Measurements from ENCODE around the gene DLG4.

DLG4 gene

DNA sequence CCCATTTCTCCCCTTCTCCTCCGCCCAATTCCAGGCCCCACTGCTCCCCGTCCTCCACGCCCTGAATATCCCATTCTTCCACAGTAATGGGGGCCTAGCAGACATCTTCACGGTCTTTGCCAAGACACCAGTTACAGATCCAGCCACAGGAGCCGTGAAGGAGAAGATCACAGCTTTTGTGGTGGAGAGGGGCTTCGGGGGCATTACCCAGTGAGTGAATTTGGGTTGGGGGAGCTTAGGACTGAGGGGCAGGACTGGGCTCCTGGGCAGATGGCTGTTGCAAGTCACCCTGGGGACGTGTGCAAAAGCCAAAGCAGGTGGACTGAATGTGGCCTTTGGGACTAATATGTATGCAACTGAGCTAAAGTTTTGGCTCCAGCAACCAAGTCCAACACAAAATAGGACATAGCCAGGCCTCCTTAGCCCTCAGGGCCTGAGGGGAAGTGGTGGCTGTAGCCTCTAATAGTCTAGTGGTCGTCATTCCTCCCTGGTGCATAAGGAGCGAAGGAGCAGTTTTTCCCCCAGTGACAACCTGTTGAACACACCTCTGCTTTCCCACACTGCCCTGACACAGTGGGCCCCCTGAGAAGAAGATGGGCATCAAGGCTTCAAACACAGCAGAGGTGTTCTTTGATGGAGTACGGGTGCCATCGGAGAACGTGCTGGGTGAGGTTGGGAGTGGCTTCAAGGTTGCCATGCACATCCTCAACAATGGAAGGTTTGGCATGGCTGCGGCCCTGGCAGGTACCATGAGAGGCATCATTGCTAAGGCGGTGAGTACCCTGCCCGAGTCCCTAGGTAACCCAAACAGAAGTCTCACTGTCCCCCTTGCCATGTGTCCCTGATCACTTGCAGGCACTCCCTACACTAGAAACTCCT, 2.7 kb upstream of the DLG4 start:
- TF ChIP-seq, protein P1, sequence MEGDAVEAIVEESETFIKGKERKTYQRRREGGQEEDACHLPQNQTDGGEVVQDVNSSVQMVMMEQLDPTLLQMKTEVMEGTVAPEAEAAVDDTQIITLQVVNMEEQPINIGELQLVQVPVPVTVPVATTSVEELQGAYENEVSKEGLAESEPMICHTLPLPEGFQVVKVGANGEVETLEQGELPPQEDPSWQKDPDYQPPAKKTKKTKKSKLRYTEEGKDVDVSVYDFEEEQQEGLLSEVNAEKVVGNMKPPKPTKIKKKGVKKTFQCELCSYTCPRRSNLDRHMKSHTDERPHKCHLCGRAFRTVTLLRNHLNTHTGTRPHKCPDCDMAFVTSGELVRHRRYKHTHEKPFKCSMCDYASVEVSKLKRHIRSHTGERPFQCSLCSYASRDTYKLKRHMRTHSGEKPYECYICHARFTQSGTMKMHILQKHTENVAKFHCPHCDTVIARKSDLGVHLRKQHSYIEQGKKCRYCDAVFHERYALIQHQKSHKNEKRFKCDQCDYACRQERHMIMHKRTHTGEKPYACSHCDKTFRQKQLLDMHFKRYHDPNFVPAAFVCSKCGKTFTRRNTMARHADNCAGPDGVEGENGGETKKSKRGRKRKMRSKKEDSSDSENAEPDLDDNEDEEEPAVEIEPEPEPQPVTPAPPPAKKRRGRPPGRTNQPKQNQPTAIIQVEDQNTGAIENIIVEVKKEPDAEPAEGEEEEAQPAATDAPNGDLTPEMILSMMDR (IDR thresholded peaks at IDR 0.05; ENCODE audit: borderline replicate concordance, extremely low read depth, low read length, poor library complexity, severe bottlenecking), result no peak
- TF ChIP-seq EZH2 (IDR thresholded peaks at IDR 0.05; ENCODE audit: borderline replicate concordance, low read depth, low read length, severe bottlenecking), result no peak
- no peak for DNase-seq
- no peak for ATAC-seq (ENCODE audit: insufficient read depth, low read depth)
- Histone ChIP-seq H3K4me1 (ENCODE audit: insufficient read depth, low read length) (peaks cover 47% of the 10 kb centered on the region), H3K27me3 (ENCODE audit: insufficient read depth, low read length, poor library complexity) (no peaks in the 10 kb centered on the region), H3K4me2 (ENCODE audit: insufficient read depth, low read length) (peak overlapping the region; percentile 88; the same call in 1 of the 2 replicates), H2AFZ (ENCODE audit: low read depth, low read length) (no peak overlapping the region), H3K36me3 (ENCODE audit: insufficient read depth, low read length) (peaks cover 66% of the 10 kb centered on the region), H3K4me3 (ENCODE audit: low read depth in 1 of 2, low read length in 2 of 2) (no peak overlapping the region), H3K27ac (ENCODE audit: low read length) (0 out of 2 replicates have a peak overlapping the region, but pooled peaks have one; percentile 5), H3K9ac (ENCODE audit: low read depth, low read length) (no peak overlapping the region), H4K20me1 (ENCODE audit: insufficient read depth, low read length) (peaks cover 36% of the 10 kb centered on the region), H3K79me2 (ENCODE audit: insufficient read depth, low read length) (peaks cover 26% of the 10 kb centered on the region), H3K9me3 (ENCODE audit: insufficient read depth, low read length, severe bottlenecking) (no peaks in the 10 kb centered on the region)

DNA sequence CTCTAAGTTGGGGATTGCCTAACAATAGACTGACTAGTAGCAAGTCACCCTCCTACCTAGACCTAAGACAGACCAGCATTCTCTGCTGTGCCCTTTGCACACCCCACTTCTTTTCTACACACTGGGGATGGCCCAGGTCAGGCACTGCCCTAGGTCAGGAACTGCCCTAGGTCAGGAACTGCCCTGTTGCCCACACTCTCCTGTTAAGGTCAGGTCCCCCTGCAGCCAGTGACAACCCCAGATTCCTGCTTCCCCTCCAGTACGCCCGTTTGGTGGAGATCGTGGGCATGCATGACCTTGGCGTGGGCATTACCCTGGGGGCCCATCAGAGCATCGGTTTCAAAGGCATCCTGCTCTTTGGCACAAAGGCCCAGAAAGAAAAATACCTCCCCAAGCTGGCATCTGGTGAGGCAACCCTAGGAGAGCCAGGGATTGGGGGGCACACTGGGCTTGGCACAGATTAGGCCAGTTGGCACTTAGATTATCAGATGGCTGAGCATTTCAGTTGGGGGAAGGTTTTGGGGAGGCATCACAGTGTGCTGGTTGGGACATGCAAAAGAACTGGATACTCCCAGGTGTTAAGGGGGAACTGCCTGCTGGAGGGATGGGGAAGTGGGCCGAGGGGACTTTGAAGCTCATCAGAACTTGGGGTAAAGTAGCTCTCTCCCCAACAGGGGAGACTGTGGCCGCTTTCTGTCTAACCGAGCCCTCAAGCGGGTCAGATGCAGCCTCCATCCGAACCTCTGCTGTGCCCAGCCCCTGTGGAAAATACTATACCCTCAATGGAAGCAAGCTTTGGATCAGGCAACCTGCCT, 1.8 kb upstream of the DLG4 start:
- DNase-seq (no peak), ATAC-seq (ENCODE audit: insufficient read depth, low read depth) (peak; percentile 3; the same call in 1 of the 3 replicates)
- Histone ChIP-seq H2AFZ (ENCODE audit: low read depth, low read length) (no peak overlapping the region), H3K9me3 (ENCODE audit: insufficient read depth, low read length, severe bottlenecking) (no peaks in the 10 kb centered on the region), H3K27ac (ENCODE audit: low read length) (peak overlapping the region; percentile 91), H3K9ac (ENCODE audit: low read depth, low read length) (peak overlapping the region; percentile 89), H3K4me1 (ENCODE audit: insufficient read depth, low read length) (peaks cover 53% of the 10 kb centered on the region), H3K4me2 (ENCODE audit: insufficient read depth, low read length) (peak overlapping the region; percentile 88), H3K36me3 (ENCODE audit: insufficient read depth, low read length) (peaks cover 57% of the 10 kb centered on the region), H3K4me3 (ENCODE audit: low read depth in 1 of 2, low read length in 2 of 2) (peak overlapping the region in 1 of 2 experiments; percentile 85; a peak in 1 of 4 replicates), H3K27me3 (ENCODE audit: insufficient read depth, low read length, poor library complexity) (no peaks in the 10 kb centered on the region), H3K79me2 (ENCODE audit: insufficient read depth, low read length) (peaks cover 32% of the 10 kb centered on the region), H4K20me1 (ENCODE audit: insufficient read depth, low read length) (peaks cover 35% of the 10 kb centered on the region)
- TF ChIP-seq EZH2 (IDR thresholded peaks at IDR 0.05; ENCODE audit: borderline replicate concordance, low read depth, low read length, severe bottlenecking), result no peak
- TF ChIP-seq, protein P1 (IDR thresholded peaks at IDR 0.05; ENCODE audit: borderline replicate concordance, extremely low read depth, low read length, poor library complexity, severe bottlenecking), result no peak

DNA sequence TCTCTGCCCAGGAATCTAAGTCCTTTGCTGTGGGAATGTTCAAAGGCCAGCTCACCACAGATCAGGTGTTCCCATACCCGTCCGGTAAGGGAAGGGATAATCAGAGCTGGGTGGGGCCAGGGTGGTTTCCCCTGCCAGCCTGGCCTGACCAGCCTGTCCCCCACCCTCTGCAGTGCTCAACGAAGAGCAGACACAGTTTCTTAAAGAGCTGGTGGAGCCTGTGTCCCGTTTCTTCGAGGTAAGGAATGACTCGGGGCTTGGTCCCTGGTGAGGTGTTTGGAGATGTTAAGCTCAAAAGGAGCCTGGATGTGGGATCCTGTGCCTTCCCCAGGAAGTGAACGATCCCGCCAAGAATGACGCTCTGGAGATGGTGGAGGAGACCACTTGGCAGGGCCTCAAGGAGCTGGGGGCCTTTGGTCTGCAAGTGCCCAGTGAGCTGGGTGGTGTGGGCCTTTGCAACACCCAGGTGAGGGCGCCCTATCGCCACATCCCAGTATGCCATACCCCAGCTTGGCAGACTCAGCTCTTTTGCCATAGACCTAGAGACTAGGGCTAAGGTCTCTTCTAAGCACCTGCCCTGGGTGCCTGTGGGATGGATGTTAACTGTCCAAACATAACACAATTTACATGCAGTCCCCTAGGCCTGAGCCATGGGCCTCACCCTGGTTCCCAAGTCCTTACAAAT, 1.1 kb upstream of the DLG4 start:
- Histone ChIP-seq H2AFZ (ENCODE audit: low read depth, low read length) (peak overlapping the region; percentile 62; the same call in 1 of the 2 replicates), H3K27me3 (ENCODE audit: insufficient read depth, low read length, poor library complexity) (no peaks in the 10 kb centered on the region), H3K9me3 (ENCODE audit: insufficient read depth, low read length, severe bottlenecking) (no peaks in the 10 kb centered on the region), H3K4me1 (ENCODE audit: insufficient read depth, low read length) (peaks cover 61% of the 10 kb centered on the region), H4K20me1 (ENCODE audit: insufficient read depth, low read length) (peaks cover 35% of the 10 kb centered on the region), H3K36me3 (ENCODE audit: insufficient read depth, low read length) (peaks cover 50% of the 10 kb centered on the region), H3K4me2 (ENCODE audit: insufficient read depth, low read length) (peak overlapping the region; percentile 88), H3K9ac (ENCODE audit: low read depth, low read length) (peak overlapping the region; percentile 89), H3K27ac (ENCODE audit: low read length) (peak overlapping the region; percentile 91), H3K79me2 (ENCODE audit: insufficient read depth, low read length) (peaks cover 39% of the 10 kb centered on the region), H3K4me3 (ENCODE audit: low read depth in 1 of 2, low read length in 2 of 2) (peak overlapping the region; percentile 67 to 85)
- TF ChIP-seq, protein P1 (IDR thresholded peaks at IDR 0.05; ENCODE audit: borderline replicate concordance, extremely low read depth, low read length, poor library complexity, severe bottlenecking), result peak; percentile 73
- no peak for TF ChIP-seq EZH2 (IDR thresholded peaks at IDR 0.05; ENCODE audit: borderline replicate concordance, low read depth, low read length, severe bottlenecking)
- DNase-seq (peak; percentile 63), ATAC-seq (ENCODE audit: insufficient read depth, low read depth) (peak; percentile 55)
